Measurements from ENCODE around the gene DCBLD1.

Gene DCBLD1

GRCh38 chr6:117530467-117531242 is 48.2 kb downstream of the DCBLD1 start:
- no peak for DNase-seq (ENCODE audit: low read depth in 2 of 2)

- DNase-seq (ENCODE audit: low read depth in 2 of 2): no peak
These were observed 48.9 kb downstream of the DCBLD1 start for GRCh38 chr6:117531346-117531745.

- DNase-seq (ENCODE audit: low read depth in 2 of 2): no peak
These were observed 49.6 kb downstream of the DCBLD1 start for GRCh38 chr6:117531809-117532725.

- DNase-seq (ENCODE audit: low read depth in 2 of 2): no peak
These were observed 51.3 kb downstream of the DCBLD1 start for GRCh38 chr6:117533775-117534174.

- no peak for DNase-seq (ENCODE audit: low read depth in 2 of 2)
These were observed 52.5 kb downstream of the DCBLD1 start for GRCh38 chr6:117534974-117535373.

- DNase-seq (ENCODE audit: low read depth in 2 of 2): no peak
These were observed 53.8 kb downstream of the DCBLD1 start for GRCh38 chr6:117536317-117536716.

- DNase-seq (ENCODE audit: low read depth in 2 of 2): no peak
These were observed 56.1 kb downstream of the DCBLD1 start for GRCh38 chr6:117538615-117539014.

GRCh38 chr6:117540670-117541069 is 58.2 kb downstream of the DCBLD1 start:
- DNase-seq (ENCODE audit: low read depth in 2 of 2): no peak

GRCh38 chr6:117542493-117542892 is 60.0 kb downstream of the DCBLD1 start:
- DNase-seq (ENCODE audit: low read depth in 2 of 2): no peak

- no peak for DNase-seq (ENCODE audit: low read depth in 2 of 2)
These were observed 62.2 kb downstream of the DCBLD1 start for GRCh38 chr6:117544716-117545115.

GRCh38 chr6:117545161-117545595 is 62.7 kb downstream of the DCBLD1 start:
- DNase-seq (ENCODE audit: low read depth in 2 of 2): no peak

- no peak for DNase-seq (ENCODE audit: low read depth in 2 of 2)
These were observed 64.2 kb downstream of the DCBLD1 start for GRCh38 chr6:117546674-117547073.

GRCh38 chr6:117547688-117548621 is 65.5 kb downstream of the DCBLD1 start:
- no peak for DNase-seq (ENCODE audit: low read depth in 2 of 2)

- DNase-seq (ENCODE audit: low read depth in 2 of 2): no peak
These were observed 66.4 kb downstream of the DCBLD1 start for GRCh38 chr6:117548797-117549301.

- no peak for DNase-seq (ENCODE audit: low read depth in 2 of 2)
These were observed 67.1 kb downstream of the DCBLD1 start for GRCh38 chr6:117549611-117550010.

- DNase-seq (ENCODE audit: low read depth in 2 of 2): no peak
These were observed 67.7 kb downstream of the DCBLD1 start for GRCh38 chr6:117550078-117550600.

GRCh38 chr6:117550618-117551242 is 68.3 kb downstream of the DCBLD1 start:
- DNase-seq (ENCODE audit: low read depth in 2 of 2): no peak

- no peak for DNase-seq (ENCODE audit: low read depth in 2 of 2)
These were observed 70.1 kb downstream of the DCBLD1 start for GRCh38 chr6:117552618-117553017.

GRCh38 chr6:117553142-117553541 is 70.7 kb downstream of the DCBLD1 start:
- no peak for DNase-seq (ENCODE audit: low read depth in 2 of 2)

- DNase-seq (ENCODE audit: low read depth in 2 of 2): no peak
These were observed 72.9 kb downstream of the DCBLD1 start for GRCh38 chr6:117555262-117555849.

Measured in stimulated activated CD4-positive, alpha-beta T cell treated with anti-CD3 and anti-CD28 coated beads, Interleukin-1b, Interleukin-23, amount 100 ng/mL, for 1 hour (primary cell).